GM23338 (cell line): ENCODE measurements around the gene CPXM1. TPM values are rescaled to one million over a fixed set of nuclear protein-coding genes. Genes with fewer than 3 reads are reported as not detected.

Experiments
- ATAC-seq: fragments of 200-7000 bp; cut with Tn5 transposase; 3 replicates; pipeline ENCODE4 v1.9.1; 2020
- DNase-seq: peaks from one replicate; pipeline ENCODE4 v3.0.0-alpha.2; 2015; ENCODE audit warnings: low spot score
- H2AFZ ChIP-seq: fragments of 200-600 bp; sonication (generic); 2 replicates; pipeline ENCODE4 v1.8.0; 2016; ENCODE audit warnings: antibody characterized with exemption, mild to moderate bottlenecking, moderate library complexity
- H3F3A ChIP-seq: fragments of 200-600 bp; sonication (generic); replicated peaks from 2 replicates; pipeline ENCODE4 v1.8.0; 2017; ENCODE audit warnings: antibody characterized with exemption, mixed run types, low read depth
- H3K27ac ChIP-seq: fragments of 200-600 bp; sonication (generic); 2 replicates; pipeline ENCODE4 v1.6.1; 2016; ENCODE audit warnings: low read depth
- H3K27me3 ChIP-seq: fragments of 200-600 bp; sonication (generic); 2 replicates; pipeline ENCODE4 v1.8.0; 2016; ENCODE audit warnings: mild to moderate bottlenecking, mixed run types, moderate library complexity; ENCODE audit not compliant: insufficient read depth
- H3K36me3 ChIP-seq: fragments of 200-600 bp; sonication (generic); 2 replicates; pipeline ENCODE4 v1.8.0; 2016; ENCODE audit warnings: mild to moderate bottlenecking; ENCODE audit not compliant: insufficient read depth
- H3K4me1 ChIP-seq: fragments of 200-600 bp; sonication (generic); 2 replicates; pipeline ENCODE4 v1.8.0; 2016; ENCODE audit warnings: mild to moderate bottlenecking, moderate library complexity; ENCODE audit not compliant: insufficient read depth
- H3K4me2 ChIP-seq: fragments of 200-600 bp; sonication (generic); 2 replicates; pipeline ENCODE4 v1.7.1; 2017; ENCODE audit warnings: mixed run types
- H3K4me3 ChIP-seq: fragments of 200-600 bp; sonication (generic); 2 replicates; pipeline ENCODE4 v1.6.1; 2016; ENCODE audit warnings: mixed run types
- H3K79me2 ChIP-seq: fragments of 200-600 bp; sonication (generic); replicated peaks from 2 replicates; pipeline ENCODE4 v1.8.0; 2017; ENCODE audit warnings: mild to moderate bottlenecking; ENCODE audit not compliant: insufficient read depth
- H3K9me2 ChIP-seq: fragments of 200-600 bp; sonication (generic); 2 replicates; pipeline ENCODE4 v1.8.0; 2017; ENCODE audit not compliant: insufficient read depth
- H4K20me1 ChIP-seq: fragments of 200-600 bp; sonication (generic); replicated peaks from 2 replicates; pipeline ENCODE4 v1.8.0; 2017; ENCODE audit warnings: mild to moderate bottlenecking; ENCODE audit not compliant: insufficient read depth
- H3K27ac Mint-ChIP-seq: 2 replicates; pipeline ENCODE4 v1.8.0; 2020; ENCODE audit warnings: inconsistent platforms, mild to moderate bottlenecking, moderate library complexity, mixed read lengths
- H3K27me3 Mint-ChIP-seq: 3 replicates; pipeline ENCODE4 v1.8.0; 2022; ENCODE audit warnings: low read depth, mild to moderate bottlenecking, moderate library complexity, mixed read lengths, inconsistent platforms; ENCODE audit not compliant: insufficient read depth, poor library complexity
- H3K36me3 Mint-ChIP-seq: 3 replicates; pipeline ENCODE4 v1.8.0; 2021; ENCODE audit warnings: low read depth, mild to moderate bottlenecking, inconsistent platforms, moderate library complexity, mixed read lengths
- H3K4me1 Mint-ChIP-seq: 3 replicates; pipeline ENCODE4 v1.8.0; 2020; ENCODE audit warnings: mild to moderate bottlenecking, inconsistent platforms, mixed read lengths
- H3K4me3 Mint-ChIP-seq: 3 replicates; pipeline ENCODE4 v1.8.0; 2021; ENCODE audit warnings: moderate library complexity, mild to moderate bottlenecking, inconsistent platforms, mixed read lengths
- H3K9me3 Mint-ChIP-seq: 3 replicates; pipeline ENCODE4 v1.8.0; 2020; ENCODE audit warnings: moderate library complexity, mild to moderate bottlenecking, inconsistent platforms, mixed read lengths
- CREB1 ChIP-seq: fragments of 250-450 bp; sonication (Bioruptor Pico); IDR thresholded peaks from 2 replicates; pipeline ENCODE4 v1.5.0; 2020; ENCODE audit warnings: low read depth, mild to moderate bottlenecking, moderate library complexity
- EZH2 ChIP-seq: fragments of 200-600 bp; sonication (generic); IDR thresholded peaks from one replicate; pipeline ENCODE4 v1.8.0; 2017; ENCODE audit warnings: antibody characterized with exemption, mild to moderate bottlenecking, low read depth; ENCODE audit not compliant: unreplicated experiment
- EZH2phosphoT487 ChIP-seq: fragments of 200-600 bp; sonication (generic); IDR thresholded peaks from one replicate; pipeline ENCODE4 v1.8.1; 2018; ENCODE audit warnings: antibody characterized with exemption; ENCODE audit not compliant: unreplicated experiment
- JUNB ChIP-seq: IDR thresholded peaks from one replicate; pipeline ENCODE4 v1.6.1; 2016; ENCODE audit warnings: antibody characterized with exemption; ENCODE audit not compliant: unreplicated experiment
- NANOG ChIP-seq: IDR thresholded peaks from 2 replicates; pipeline ENCODE4 v1.6.1; 2016; ENCODE audit warnings: antibody characterized with exemption, borderline replicate concordance
- POLR2AphosphoS5 ChIP-seq: IDR thresholded peaks from 2 replicates; pipeline ENCODE4 v1.6.1; 2016; ENCODE audit warnings: antibody characterized with exemption, low read depth
- STAT1 ChIP-seq: IDR thresholded peaks from one replicate; pipeline ENCODE4 v1.6.1; 2016; ENCODE audit warnings: antibody characterized with exemption; ENCODE audit not compliant: unreplicated experiment
- ZNF114 ChIP-seq: fragments of 250-450 bp; sonication (Bioruptor Pico); IDR thresholded peaks from 2 replicates; pipeline ENCODE4 v1.5.0; 2020; ENCODE audit warnings: mild to moderate bottlenecking, moderate library complexity
- ZNF331 ChIP-seq: fragments of 250-450 bp; sonication (Bioruptor Pico); IDR thresholded peaks from 2 replicates; pipeline ENCODE4 v1.5.0; 2020; ENCODE audit warnings: low read depth, mild to moderate bottlenecking, moderate library complexity
- polyA plus RNA-seq: library from polyadenylated mRNA; unstranded; fragments of >200 nt; fragmentation: Nextera tagmentation; extraction: Ambion mirVana; gene quantifications from 2 replicates; pipeline ENCODE4 v1.2.1, GENCODE V29; 2016
- total RNA-seq: library from RNA; depleted of rRNA; stranded (reverse); fragments of >200 nt; shearing (Covaris generic); gene quantifications from 2 replicates; pipeline ENCODE4 v1.2.3, GENCODE V29; 2014
- TF ChIP-seq, protein P1 (sequence below): IDR thresholded peaks from one replicate; pipeline ENCODE4 v1.6.1; 2018; ENCODE audit warnings: antibody characterized with exemption; ENCODE audit not compliant: unreplicated experiment
- TF ChIP-seq, protein P2 (sequence below): IDR thresholded peaks from 2 replicates; pipeline ENCODE4 v1.6.1; 2016; ENCODE audit warnings: antibody characterized with exemption
- TF ChIP-seq, protein P3 (sequence below), 2 experiments: fragments of 200-600 bp in 1 of 2; sonication (generic) in 1 of 2; conservative IDR thresholded peaks; 2 replicates each; pipeline versions ENCODE4 v1.5.1 to v1.6.1; 2016 to 2017; ENCODE audit warnings: antibody characterized with exemption in 2 of 2, low read depth in 2 of 2, mild to moderate bottlenecking in 2 of 2, moderate library complexity in 1 of 2
- TF ChIP-seq, protein P4 (sequence below): fragments of 250-450 bp; sonication (Bioruptor Pico); IDR thresholded peaks from 2 replicates; pipeline ENCODE4 v1.5.0; 2020; ENCODE audit warnings: mild to moderate bottlenecking, moderate library complexity

The CPXM1 gene
- total and polyA plus RNA-seq, 2 experiments from 2014 or later: 17.0 to 29.3 TPM

DNA sequence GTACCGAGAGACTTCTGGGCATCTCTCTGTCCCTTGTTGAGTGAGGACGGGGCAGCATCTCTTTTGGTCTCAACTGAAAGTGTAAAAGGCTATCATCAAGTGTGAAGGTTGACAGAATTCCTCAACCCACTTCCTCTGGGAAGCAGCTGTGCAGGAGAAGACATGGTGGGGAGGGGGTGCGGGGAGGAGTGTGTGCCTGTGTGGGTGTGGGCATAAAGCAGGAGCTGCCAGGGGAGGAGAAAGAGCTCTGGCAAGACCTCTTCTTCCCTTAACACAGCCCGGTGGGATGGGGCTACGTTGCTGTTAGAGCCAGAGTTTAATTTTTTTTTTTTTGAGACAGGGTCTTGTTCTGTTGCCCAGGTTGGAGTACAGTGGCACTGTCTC is 31.8 kb downstream of the CPXM1 start:
- no peaks in the 10 kb centered on the region for H3K27me3 ChIP-seq
- H3K4me3 Mint-ChIP-seq: no peak overlapping the region

More for the DNA sequence above, 31.8 kb downstream of the CPXM1 start:
- H3K9me2 ChIP-seq: no peaks in the 10 kb centered on the region
- no peaks in the 10 kb centered on the region for H3F3A ChIP-seq
- no peaks in the 10 kb centered on the region; the same call in 1 of the 2 replicates for H3K4me1 ChIP-seq
- no peak overlapping the region for H2AFZ ChIP-seq
- no peak for ATAC-seq
- H3K4me3 ChIP-seq: no peak overlapping the region
- DNase-seq: no peak
- no peaks in the 10 kb centered on the region for H3K9me3 Mint-ChIP-seq
- H3K36me3 ChIP-seq: no peaks in the 10 kb centered on the region
- no peak overlapping the region for H3K4me2 ChIP-seq
- no peaks in the 10 kb centered on the region for H3K36me3 Mint-ChIP-seq
- H3K79me2 ChIP-seq: no peaks in the 10 kb centered on the region
- no peak overlapping the region for H3K27ac Mint-ChIP-seq
- TF ChIP-seq, protein P1, sequence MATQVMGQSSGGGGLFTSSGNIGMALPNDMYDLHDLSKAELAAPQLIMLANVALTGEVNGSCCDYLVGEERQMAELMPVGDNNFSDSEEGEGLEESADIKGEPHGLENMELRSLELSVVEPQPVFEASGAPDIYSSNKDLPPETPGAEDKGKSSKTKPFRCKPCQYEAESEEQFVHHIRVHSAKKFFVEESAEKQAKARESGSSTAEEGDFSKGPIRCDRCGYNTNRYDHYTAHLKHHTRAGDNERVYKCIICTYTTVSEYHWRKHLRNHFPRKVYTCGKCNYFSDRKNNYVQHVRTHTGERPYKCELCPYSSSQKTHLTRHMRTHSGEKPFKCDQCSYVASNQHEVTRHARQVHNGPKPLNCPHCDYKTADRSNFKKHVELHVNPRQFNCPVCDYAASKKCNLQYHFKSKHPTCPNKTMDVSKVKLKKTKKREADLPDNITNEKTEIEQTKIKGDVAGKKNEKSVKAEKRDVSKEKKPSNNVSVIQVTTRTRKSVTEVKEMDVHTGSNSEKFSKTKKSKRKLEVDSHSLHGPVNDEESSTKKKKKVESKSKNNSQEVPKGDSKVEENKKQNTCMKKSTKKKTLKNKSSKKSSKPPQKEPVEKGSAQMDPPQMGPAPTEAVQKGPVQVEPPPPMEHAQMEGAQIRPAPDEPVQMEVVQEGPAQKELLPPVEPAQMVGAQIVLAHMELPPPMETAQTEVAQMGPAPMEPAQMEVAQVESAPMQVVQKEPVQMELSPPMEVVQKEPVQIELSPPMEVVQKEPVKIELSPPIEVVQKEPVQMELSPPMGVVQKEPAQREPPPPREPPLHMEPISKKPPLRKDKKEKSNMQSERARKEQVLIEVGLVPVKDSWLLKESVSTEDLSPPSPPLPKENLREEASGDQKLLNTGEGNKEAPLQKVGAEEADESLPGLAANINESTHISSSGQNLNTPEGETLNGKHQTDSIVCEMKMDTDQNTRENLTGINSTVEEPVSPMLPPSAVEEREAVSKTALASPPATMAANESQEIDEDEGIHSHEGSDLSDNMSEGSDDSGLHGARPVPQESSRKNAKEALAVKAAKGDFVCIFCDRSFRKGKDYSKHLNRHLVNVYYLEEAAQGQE: no peak
- TF ChIP-seq ZNF114 (no peak), POLR2AphosphoS5 (no peak), JUNB (no peak), EZH2 (no peak), STAT1 (no peak), CREB1 (CRISPR knock-in tag) (no peak), NANOG (no peak), ZNF331 (CRISPR knock-in tag) (no peak), EZH2phosphoT487 (no peak)
- TF ChIP-seq, protein P2, sequence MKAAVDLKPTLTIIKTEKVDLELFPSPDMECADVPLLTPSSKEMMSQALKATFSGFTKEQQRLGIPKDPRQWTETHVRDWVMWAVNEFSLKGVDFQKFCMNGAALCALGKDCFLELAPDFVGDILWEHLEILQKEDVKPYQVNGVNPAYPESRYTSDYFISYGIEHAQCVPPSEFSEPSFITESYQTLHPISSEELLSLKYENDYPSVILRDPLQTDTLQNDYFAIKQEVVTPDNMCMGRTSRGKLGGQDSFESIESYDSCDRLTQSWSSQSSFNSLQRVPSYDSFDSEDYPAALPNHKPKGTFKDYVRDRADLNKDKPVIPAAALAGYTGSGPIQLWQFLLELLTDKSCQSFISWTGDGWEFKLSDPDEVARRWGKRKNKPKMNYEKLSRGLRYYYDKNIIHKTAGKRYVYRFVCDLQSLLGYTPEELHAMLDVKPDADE: no peak
- TF ChIP-seq, protein P3, sequence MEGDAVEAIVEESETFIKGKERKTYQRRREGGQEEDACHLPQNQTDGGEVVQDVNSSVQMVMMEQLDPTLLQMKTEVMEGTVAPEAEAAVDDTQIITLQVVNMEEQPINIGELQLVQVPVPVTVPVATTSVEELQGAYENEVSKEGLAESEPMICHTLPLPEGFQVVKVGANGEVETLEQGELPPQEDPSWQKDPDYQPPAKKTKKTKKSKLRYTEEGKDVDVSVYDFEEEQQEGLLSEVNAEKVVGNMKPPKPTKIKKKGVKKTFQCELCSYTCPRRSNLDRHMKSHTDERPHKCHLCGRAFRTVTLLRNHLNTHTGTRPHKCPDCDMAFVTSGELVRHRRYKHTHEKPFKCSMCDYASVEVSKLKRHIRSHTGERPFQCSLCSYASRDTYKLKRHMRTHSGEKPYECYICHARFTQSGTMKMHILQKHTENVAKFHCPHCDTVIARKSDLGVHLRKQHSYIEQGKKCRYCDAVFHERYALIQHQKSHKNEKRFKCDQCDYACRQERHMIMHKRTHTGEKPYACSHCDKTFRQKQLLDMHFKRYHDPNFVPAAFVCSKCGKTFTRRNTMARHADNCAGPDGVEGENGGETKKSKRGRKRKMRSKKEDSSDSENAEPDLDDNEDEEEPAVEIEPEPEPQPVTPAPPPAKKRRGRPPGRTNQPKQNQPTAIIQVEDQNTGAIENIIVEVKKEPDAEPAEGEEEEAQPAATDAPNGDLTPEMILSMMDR (conservative IDR thresholded peaks at IDR 0.05; ENCODE audit: low read depth in 2 of 2): no peak
- TF ChIP-seq, protein P4, sequence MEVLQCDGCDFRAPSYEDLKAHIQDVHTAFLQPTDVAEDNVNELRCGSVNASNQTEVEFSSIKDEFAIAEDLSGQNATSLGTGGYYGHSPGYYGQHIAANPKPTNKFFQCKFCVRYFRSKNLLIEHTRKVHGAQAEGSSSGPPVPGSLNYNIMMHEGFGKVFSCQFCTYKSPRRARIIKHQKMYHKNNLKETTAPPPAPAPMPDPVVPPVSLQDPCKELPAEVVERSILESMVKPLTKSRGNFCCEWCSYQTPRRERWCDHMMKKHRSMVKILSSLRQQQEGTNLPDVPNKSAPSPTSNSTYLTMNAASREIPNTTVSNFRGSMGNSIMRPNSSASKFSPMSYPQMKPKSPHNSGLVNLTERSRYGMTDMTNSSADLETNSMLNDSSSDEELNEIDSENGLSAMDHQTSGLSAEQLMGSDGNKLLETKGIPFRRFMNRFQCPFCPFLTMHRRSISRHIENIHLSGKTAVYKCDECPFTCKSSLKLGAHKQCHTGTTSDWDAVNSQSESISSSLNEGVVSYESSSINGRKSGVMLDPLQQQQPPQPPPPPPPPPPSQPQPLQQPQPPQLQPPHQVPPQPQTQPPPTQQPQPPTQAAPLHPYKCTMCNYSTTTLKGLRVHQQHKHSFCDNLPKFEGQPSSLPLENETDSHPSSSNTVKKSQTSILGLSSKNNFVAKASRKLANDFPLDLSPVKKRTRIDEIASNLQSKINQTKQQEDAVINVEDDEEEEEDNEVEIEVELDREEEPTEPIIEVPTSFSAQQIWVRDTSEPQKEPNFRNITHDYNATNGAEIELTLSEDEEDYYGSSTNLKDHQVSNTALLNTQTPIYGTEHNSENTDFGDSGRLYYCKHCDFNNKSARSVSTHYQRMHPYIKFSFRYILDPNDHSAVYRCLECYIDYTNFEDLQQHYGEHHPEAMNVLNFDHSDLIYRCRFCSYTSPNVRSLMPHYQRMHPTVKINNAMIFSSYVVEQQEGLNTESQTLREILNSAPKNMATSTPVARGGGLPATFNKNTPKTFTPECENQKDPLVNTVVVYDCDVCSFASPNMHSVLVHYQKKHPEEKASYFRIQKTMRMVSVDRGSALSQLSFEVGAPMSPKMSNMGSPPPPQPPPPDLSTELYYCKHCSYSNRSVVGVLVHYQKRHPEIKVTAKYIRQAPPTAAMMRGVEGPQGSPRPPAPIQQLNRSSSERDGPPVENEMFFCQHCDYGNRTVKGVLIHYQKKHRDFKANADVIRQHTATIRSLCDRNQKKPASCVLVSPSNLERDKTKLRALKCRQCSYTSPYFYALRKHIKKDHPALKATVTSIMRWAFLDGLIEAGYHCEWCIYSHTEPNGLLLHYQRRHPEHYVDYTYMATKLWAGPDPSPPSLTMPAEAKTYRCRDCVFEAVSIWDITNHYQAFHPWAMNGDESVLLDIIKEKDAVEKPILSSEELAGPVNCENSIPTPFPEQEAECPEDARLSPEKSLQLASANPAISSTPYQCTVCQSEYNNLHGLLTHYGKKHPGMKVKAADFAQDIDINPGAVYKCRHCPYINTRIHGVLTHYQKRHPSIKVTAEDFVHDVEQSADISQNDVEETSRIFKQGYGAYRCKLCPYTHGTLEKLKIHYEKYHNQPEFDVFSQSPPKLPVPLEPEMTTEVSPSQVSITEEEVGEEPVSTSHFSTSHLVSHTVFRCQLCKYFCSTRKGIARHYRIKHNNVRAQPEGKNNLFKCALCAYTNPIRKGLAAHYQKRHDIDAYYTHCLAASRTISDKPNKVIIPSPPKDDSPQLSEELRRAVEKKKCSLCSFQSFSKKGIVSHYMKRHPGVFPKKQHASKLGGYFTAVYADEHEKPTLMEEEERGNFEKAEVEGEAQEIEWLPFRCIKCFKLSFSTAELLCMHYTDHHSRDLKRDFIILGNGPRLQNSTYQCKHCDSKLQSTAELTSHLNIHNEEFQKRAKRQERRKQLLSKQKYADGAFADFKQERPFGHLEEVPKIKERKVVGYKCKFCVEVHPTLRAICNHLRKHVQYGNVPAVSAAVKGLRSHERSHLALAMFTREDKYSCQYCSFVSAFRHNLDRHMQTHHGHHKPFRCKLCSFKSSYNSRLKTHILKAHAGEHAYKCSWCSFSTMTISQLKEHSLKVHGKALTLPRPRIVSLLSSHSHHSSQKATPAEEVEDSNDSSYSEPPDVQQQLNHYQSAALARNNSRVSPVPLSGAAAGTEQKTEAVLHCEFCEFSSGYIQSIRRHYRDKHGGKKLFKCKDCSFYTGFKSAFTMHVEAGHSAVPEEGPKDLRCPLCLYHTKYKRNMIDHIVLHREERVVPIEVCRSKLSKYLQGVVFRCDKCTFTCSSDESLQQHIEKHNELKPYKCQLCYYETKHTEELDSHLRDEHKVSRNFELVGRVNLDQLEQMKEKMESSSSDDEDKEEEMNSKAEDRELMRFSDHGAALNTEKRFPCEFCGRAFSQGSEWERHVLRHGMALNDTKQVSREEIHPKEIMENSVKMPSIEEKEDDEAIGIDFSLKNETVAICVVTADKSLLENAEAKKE: no peak
- no peaks in the 10 kb centered on the region for H3K4me1 Mint-ChIP-seq
- no peaks in the 10 kb centered on the region for H4K20me1 ChIP-seq
- H3K27ac ChIP-seq: no peak overlapping the region
- H3K27me3 Mint-ChIP-seq: peaks cover 13% of the 10 kb centered on the region
